GM19397 (cell line): ENCODE results near the gene WDR82.

Source experiments
- ATAC-seq: cut with Tn5 transposase; IDR thresholded peaks from one replicate; pipeline ENCODE4 v1.9.1; 2021; ENCODE audit warnings: mild to moderate bottlenecking, moderate library complexity; ENCODE audit not compliant: unreplicated experiment

Gene WDR82

GRCh38 chr3:52308308-52308707 is 29.9 kb upstream of the WDR82 start:
- ATAC-seq: no peak

- ATAC-seq: no peak
Measured at GRCh38 chr3:52306978-52307377, 28.5 kb upstream of the WDR82 start.

GRCh38 chr3:52305926-52306325 is 27.5 kb upstream of the WDR82 start:
- no peak for ATAC-seq

GRCh38 chr3:52303811-52304210 is 25.4 kb upstream of the WDR82 start:
- no peak for ATAC-seq

- ATAC-seq: no peak
Measured at GRCh38 chr3:52302426-52303145, 24.1 kb upstream of the WDR82 start.

- ATAC-seq: no peak
Measured at GRCh38 chr3:52299879-52300611, 21.6 kb upstream of the WDR82 start.

GRCh38 chr3:52299247-52299878 is 20.9 kb upstream of the WDR82 start:
- no peak for ATAC-seq

GRCh38 chr3:52298149-52299098 is 20.0 kb upstream of the WDR82 start:
- no peak for ATAC-seq

GRCh38 chr3:52297242-52298148 is 19.0 kb upstream of the WDR82 start:
- no peak for ATAC-seq

GRCh38 chr3:52295671-52296208 is 17.3 kb upstream of the WDR82 start:
- no peak for ATAC-seq

- no peak for ATAC-seq
Measured at GRCh38 chr3:52294320-52295150, 16.1 kb upstream of the WDR82 start.

GRCh38 chr3:52293491-52294319 is 15.3 kb upstream of the WDR82 start:
- no peak for ATAC-seq

GRCh38 chr3:52292247-52293065 is 14.0 kb upstream of the WDR82 start:
- no peak for ATAC-seq

GRCh38 chr3:52291508-52292181 is 13.2 kb upstream of the WDR82 start:
- no peak for ATAC-seq

- no peak for ATAC-seq
Measured at GRCh38 chr3:52290596-52291507, 12.4 kb upstream of the WDR82 start.
